CD8-positive, alpha-beta memory T cell (primary cell): ENCODE measurements around the gene LRRC8A. TPM values are rescaled to one million over a fixed set of nuclear protein-coding genes. Genes with fewer than 3 reads are reported as not detected.

Source experiments
- CTCF ChIA-PET: fragments of 350-600 bp; sonication (Branson Sonifier 250); formaldehyde crosslinking; loops from one replicate; lab custom pipeline; 2021; ENCODE audit warnings: antibody characterized with exemption; lab: Charles Lee
- POLR2A ChIA-PET: fragments of 350-600 bp; sonication (Branson Sonifier 250); formaldehyde crosslinking; loops from one replicate; lab custom pipeline; 2021; ENCODE audit warnings: antibody characterized with exemption; lab: Charles Lee
- DNase-seq, 5 donors: peaks; one replicate each; pipeline versions ENCODE4 v3.0.0 to v3.0.0-alpha.2; 2020 to 2022; ENCODE audit warnings: mixed read lengths in 1 of 5
- H3K27ac ChIP-seq: one replicate; pipeline ENCODE4 v1.7.0; 2013; ENCODE audit warnings: low read depth, mild to moderate bottlenecking, low read length, moderate library complexity
- H3K27me3 ChIP-seq: 2 replicates; pipeline ENCODE4 v1.7.0; 2013; ENCODE audit warnings: low read length, mild to moderate bottlenecking; ENCODE audit not compliant: insufficient read depth, poor library complexity, severe bottlenecking
- H3K36me3 ChIP-seq: 2 replicates; pipeline ENCODE4 v1.7.0; 2013; ENCODE audit warnings: mild to moderate bottlenecking, low read length, moderate library complexity; ENCODE audit not compliant: insufficient read depth
- H3K4me1 ChIP-seq: 2 replicates; pipeline ENCODE4 v1.7.0; 2013; ENCODE audit warnings: mild to moderate bottlenecking, low read length, moderate library complexity; ENCODE audit not compliant: insufficient read depth
- H3K4me3 ChIP-seq: 2 replicates; pipeline ENCODE4 v1.7.0; 2013; ENCODE audit warnings: mild to moderate bottlenecking, low read length
- H3K9me3 ChIP-seq: 2 replicates; pipeline ENCODE4 v1.7.0; 2013; ENCODE audit warnings: mild to moderate bottlenecking, low read length
- H3K27ac Mint-ChIP-seq, 8 donors: one replicate each; pipeline ENCODE4 v1.8.0; 2020 to 2021; ENCODE audit warnings: mixed read lengths in 8 of 8, mild to moderate bottlenecking in 6 of 8, inconsistent platforms in 3 of 8, moderate library complexity in 3 of 8
- H3K27me3 Mint-ChIP-seq, 2 donors: one replicate each; pipeline ENCODE4 v1.8.0; 2020 to 2021; ENCODE audit warnings: mixed read lengths in 2 of 2, mild to moderate bottlenecking in 1 of 2, moderate library complexity in 1 of 2
- H3K36me3 Mint-ChIP-seq, 3 donors: one replicate each; pipeline ENCODE4 v1.8.0; 2020 to 2021; ENCODE audit warnings: mixed read lengths in 3 of 3, inconsistent platforms in 1 of 3, mild to moderate bottlenecking in 1 of 3
- H3K4me1 Mint-ChIP-seq, 3 donors: one replicate each; pipeline ENCODE4 v1.8.0; 2020 to 2021; ENCODE audit warnings: mixed read lengths in 3 of 3, inconsistent platforms in 1 of 3, mild to moderate bottlenecking in 1 of 3
- H3K4me3 Mint-ChIP-seq, 7 donors: one replicate each; pipeline ENCODE4 v1.8.0; 2020 to 2021; ENCODE audit warnings: mixed read lengths in 7 of 7, mild to moderate bottlenecking in 6 of 7, moderate library complexity in 4 of 7, inconsistent platforms in 2 of 7
- H3K9me3 Mint-ChIP-seq, 5 donors: one replicate each; pipeline ENCODE4 v1.8.0; 2020 to 2022; ENCODE audit warnings: mixed read lengths in 5 of 5, mild to moderate bottlenecking in 3 of 5, moderate library complexity in 2 of 5, inconsistent platforms in 1 of 5
- polyA plus RNA-seq: library from polyadenylated mRNA; unstranded; fragments of 300-500 nt; fragmentation: Illumina TruSeq; gene quantifications from one replicate; pipeline ENCODE4 v1.2.3, GENCODE V29; 2021
- total RNA-seq, 2 experiments: library from RNA; stranded (reverse); gene quantifications; one replicate each; pipeline ENCODE4 v1.2.3, GENCODE V29; 2021

The LRRC8A gene
- total and polyA plus RNA-seq, 3 experiments from 2014 or later, result 27.3 to 42.7 (median 27.6) TPM

GRCh38 chr9:128912270-128912853, 30.4 kb downstream of the LRRC8A start:
- Mint-ChIP-seq H3K4me1 (peaks cover 31 to 58% (median 40%) of the 10 kb centered on the region in 3 donors), H3K4me3 (peak overlapping the region in 3 of 7 donors; percentile 11 to 55 (median 41)), H3K9me3 (no peaks in the 10 kb centered on the region), H3K27ac (peak overlapping the region; percentile 8 to 86 (median 64)), H3K36me3 (peaks cover 6 to 75% (median 12%) of the 10 kb centered on the region in 3 donors), H3K27me3 (no peaks in the 10 kb centered on the region)
- Histone ChIP-seq H3K4me1 (peaks cover 54% of the 10 kb centered on the region), H3K27ac (no peak overlapping the region), H3K36me3 (peaks cover 31% of the 10 kb centered on the region), H3K4me3 (no peak overlapping the region), H3K9me3 (no peaks in the 10 kb centered on the region), H3K27me3 (no peaks in the 10 kb centered on the region)
- ChIA-PET CTCF (no interaction called here), POLR2A (no interaction called here)
- no peak for DNase-seq

GRCh38 chr9:128913048-128913900, 31.3 kb downstream of the LRRC8A start:
- Histone ChIP-seq H3K4me1 (peaks cover 54% of the 10 kb centered on the region), H3K27ac (no peak overlapping the region), H3K27me3 (no peaks in the 10 kb centered on the region), H3K4me3 (no peak overlapping the region), H3K36me3 (peaks cover 29% of the 10 kb centered on the region), H3K9me3 (no peaks in the 10 kb centered on the region)
- Mint-ChIP-seq H3K27ac (peak overlapping the region; percentile 8 to 86 (median 76)), H3K36me3 (peaks cover 4 to 75% (median 15%) of the 10 kb centered on the region in 3 donors), H3K9me3 (no peaks in the 10 kb centered on the region), H3K4me3 (peak overlapping the region in 1 of 7 donors; percentile 7), H3K27me3 (no peaks in the 10 kb centered on the region), H3K4me1 (peaks cover 29 to 55% (median 45%) of the 10 kb centered on the region in 3 donors)
- ChIA-PET POLR2A (no interaction called here), CTCF (interaction anchor here (2.1 kb wide), 1 partner anchor 15 kb away, joined by 8 read pairs; no protein-coding TSS in a partner anchor)
- no peak for DNase-seq

- peaks cover 54% of the 10 kb centered on the region for H3K4me1 ChIP-seq
- H3K4me3 ChIP-seq, result no peak overlapping the region
- Mint-ChIP-seq H3K27me3 (no peaks in the 10 kb centered on the region), H3K4me3 (no peak overlapping the region), H3K9me3 (no peaks in the 10 kb centered on the region), H3K4me1 (peaks cover 27 to 50% (median 36%) of the 10 kb centered on the region in 3 donors), H3K36me3 (peaks cover under 1 to 68% (median 11%) of the 10 kb centered on the region in 3 donors), H3K27ac (peak overlapping the region in 2 of 8 donors; percentile 22 to 66)
- POLR2A ChIA-PET, result no interaction called here
- H3K27me3 ChIP-seq, result no peaks in the 10 kb centered on the region
- no peaks in the 10 kb centered on the region for H3K9me3 ChIP-seq
- H3K27ac ChIP-seq, result no peak overlapping the region
- CTCF ChIA-PET, result interaction anchor here (1.3 to 2.1 kb wide), 2 partner anchors 14 to 52 kb away, joined by 3 to 8 read pairs; no protein-coding TSS in a partner anchor
- DNase-seq, result no peak
- peaks cover 20% of the 10 kb centered on the region for H3K36me3 ChIP-seq
These were observed 32.3 kb downstream of the LRRC8A start for GRCh38 chr9:128913995-128914772.

GRCh38 chr9:128916204-128916603, 34.3 kb downstream of the LRRC8A start:
- DNase-seq, result no peak
- Histone ChIP-seq H3K4me3 (no peak overlapping the region), H3K4me1 (peaks cover 35% of the 10 kb centered on the region), H3K27ac (no peak overlapping the region), H3K36me3 (peaks cover 8% of the 10 kb centered on the region), H3K9me3 (no peaks in the 10 kb centered on the region), H3K27me3 (no peaks in the 10 kb centered on the region)
- ChIA-PET CTCF (interaction anchor here (1.5 kb wide), 1 partner anchor 12 kb away, joined by 3 read pairs; no protein-coding TSS in a partner anchor), POLR2A (interaction anchor here (0.6 kb wide), 1 partner anchor 81 kb away, joined by 4 read pairs; no protein-coding TSS in a partner anchor)
- Mint-ChIP-seq H3K27ac (no peak overlapping the region), H3K9me3 (no peaks in the 10 kb centered on the region), H3K4me1 (peaks cover 18 to 35% (median 24%) of the 10 kb centered on the region in 3 donors), H3K27me3 (no peaks in the 10 kb centered on the region), H3K4me3 (no peak overlapping the region), H3K36me3 (peaks cover 0 to 53% (median 9%) of the 10 kb centered on the region in 3 donors)

- Histone ChIP-seq H3K27ac (no peak overlapping the region), H3K27me3 (no peaks in the 10 kb centered on the region), H3K9me3 (no peaks in the 10 kb centered on the region), H3K4me3 (no peak overlapping the region), H3K36me3 (peaks cover 8% of the 10 kb centered on the region), H3K4me1 (peaks cover 30% of the 10 kb centered on the region)
- Mint-ChIP-seq H3K4me3 (no peak overlapping the region), H3K9me3 (no peaks in the 10 kb centered on the region), H3K36me3 (peaks cover 0 to 49% (median 9%) of the 10 kb centered on the region in 3 donors), H3K4me1 (peaks cover 15 to 30% (median 23%) of the 10 kb centered on the region in 3 donors), H3K27ac (no peak overlapping the region), H3K27me3 (no peaks in the 10 kb centered on the region)
- no peak for DNase-seq
- ChIA-PET POLR2A (interaction anchor here (0.6 kb wide), 1 partner anchor 80 kb away, joined by 4 read pairs; no protein-coding TSS in a partner anchor), CTCF (interaction anchor here (1.5 kb wide), 1 partner anchor 12 kb away, joined by 3 read pairs; no protein-coding TSS in a partner anchor)
These were observed 34.8 kb downstream of the LRRC8A start for GRCh38 chr9:128916745-128917144.

GRCh38 chr9:128917151-128917849, 35.4 kb downstream of the LRRC8A start:
- Mint-ChIP-seq H3K36me3 (peaks cover 0 to 44% (median 9%) of the 10 kb centered on the region in 3 donors), H3K4me3 (no peak overlapping the region), H3K4me1 (peaks cover 11 to 29% (median 18%) of the 10 kb centered on the region in 3 donors), H3K27me3 (no peaks in the 10 kb centered on the region), H3K27ac (peak overlapping the region in 2 of 8 donors; percentile 11 to 77), H3K9me3 (no peaks in the 10 kb centered on the region)
- ChIA-PET CTCF (interaction anchor here (1.5 kb wide), 1 partner anchor 11 kb away, joined by 3 read pairs; no protein-coding TSS in a partner anchor), POLR2A (interaction anchor here (0.6 kb wide), 1 partner anchor 80 kb away, joined by 4 read pairs; no protein-coding TSS in a partner anchor)
- Histone ChIP-seq H3K27ac (no peak overlapping the region), H3K9me3 (no peaks in the 10 kb centered on the region), H3K4me1 (peaks cover 24% of the 10 kb centered on the region), H3K4me3 (no peak overlapping the region), H3K27me3 (no peaks in the 10 kb centered on the region), H3K36me3 (peaks cover 8% of the 10 kb centered on the region)
- no peak for DNase-seq

GRCh38 chr9:128918921-128919320, 37.0 kb downstream of the LRRC8A start:
- Histone ChIP-seq H3K4me3 (no peak overlapping the region), H3K4me1 (peaks cover 8% of the 10 kb centered on the region), H3K27me3 (no peaks in the 10 kb centered on the region), H3K9me3 (no peaks in the 10 kb centered on the region), H3K36me3 (peaks cover 8% of the 10 kb centered on the region), H3K27ac (no peak overlapping the region)
- POLR2A ChIA-PET, result no interaction called here
- CTCF ChIA-PET, result interaction anchor here (1.0 to 2.4 kb wide), 3 partner anchors 9 to 57 kb away, joined by 3 to 10 read pairs (median 3); no protein-coding TSS in a partner anchor
- Mint-ChIP-seq H3K36me3 (peaks cover 0 to 34% (median 7%) of the 10 kb centered on the region in 3 donors), H3K9me3 (no peaks in the 10 kb centered on the region), H3K27ac (peak overlapping the region in 3 of 8 donors; percentile 20 to 72 (median 42)), H3K4me3 (no peak overlapping the region), H3K27me3 (no peaks in the 10 kb centered on the region), H3K4me1 (peaks cover 1 to 19% (median 5%) of the 10 kb centered on the region in 3 donors)
- DNase-seq, result no peak
